ENCODE measurements around the gene GKN1. TPM values are rescaled to one million over a fixed set of nuclear protein-coding genes. Genes with fewer than 3 reads are reported as not detected.

The GKN1 gene
- polyA plus RNA-seq, 1 donor from 2014 or later, result not detected

DNA sequence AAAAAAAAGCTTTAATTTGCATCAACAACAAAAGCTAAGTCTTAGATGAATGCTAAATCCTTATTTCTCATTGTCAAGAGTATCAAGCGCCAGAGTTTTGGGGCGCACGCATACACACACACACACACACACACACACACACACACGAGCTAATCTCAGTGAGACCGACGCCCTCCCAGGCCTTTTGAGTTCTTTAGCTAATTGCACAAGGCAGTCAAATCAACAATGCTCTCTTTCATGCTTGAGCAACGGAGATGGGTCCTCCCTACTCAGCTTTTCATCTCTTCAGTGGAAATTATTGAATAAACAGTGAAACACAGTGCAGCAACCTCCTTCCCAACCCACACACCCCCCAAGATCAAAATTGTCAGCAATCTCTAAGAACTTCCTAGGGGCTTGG is 19.2 kb downstream of the GKN1 start:
- no peak overlapping the region for H3K27ac ChIP-seq (ENCODE audit: low read length)
- H3K9ac ChIP-seq (ENCODE audit: low read length), result no peak overlapping the region
- H2AFZ ChIP-seq (ENCODE audit: low read depth, low read length), result no peak overlapping the region
- no peaks in the 10 kb centered on the region for H3K79me2 ChIP-seq (replicated peaks; ENCODE audit: insufficient read depth, low read length)
- H3K27me3 ChIP-seq (ENCODE audit: insufficient read depth, low read depth, low read length), result no peaks in the 10 kb centered on the region
- no peaks in the 10 kb centered on the region for H3K9me3 ChIP-seq (ENCODE audit: low read length)
- H4K20me1 ChIP-seq (ENCODE audit: insufficient read depth), result no peaks in the 10 kb centered on the region
- TF ChIP-seq POLR2AphosphoS5 (IDR thresholded peaks at IDR 0.05) (no peak), RAD21 (conservative IDR thresholded peaks at IDR 0.05) (no peak), EP300 (conservative IDR thresholded peaks at IDR 0.05; ENCODE audit: poor library complexity, severe bottlenecking) (no peak), EZH2 (IDR thresholded peaks at IDR 0.05; ENCODE audit: borderline replicate concordance, insufficient read depth, low read length, poor library complexity, severe bottlenecking) (no peak), TAF1 (IDR thresholded peaks at IDR 0.05; ENCODE audit: low read depth) (no peak), MXI1 (conservative IDR thresholded peaks at IDR 0.05; ENCODE audit: poor library complexity, severe bottlenecking) (no peak), SMC3 (conservative IDR thresholded peaks at IDR 0.05; ENCODE audit: poor library complexity) (no peak)
- TF ChIP-seq, protein P1, sequence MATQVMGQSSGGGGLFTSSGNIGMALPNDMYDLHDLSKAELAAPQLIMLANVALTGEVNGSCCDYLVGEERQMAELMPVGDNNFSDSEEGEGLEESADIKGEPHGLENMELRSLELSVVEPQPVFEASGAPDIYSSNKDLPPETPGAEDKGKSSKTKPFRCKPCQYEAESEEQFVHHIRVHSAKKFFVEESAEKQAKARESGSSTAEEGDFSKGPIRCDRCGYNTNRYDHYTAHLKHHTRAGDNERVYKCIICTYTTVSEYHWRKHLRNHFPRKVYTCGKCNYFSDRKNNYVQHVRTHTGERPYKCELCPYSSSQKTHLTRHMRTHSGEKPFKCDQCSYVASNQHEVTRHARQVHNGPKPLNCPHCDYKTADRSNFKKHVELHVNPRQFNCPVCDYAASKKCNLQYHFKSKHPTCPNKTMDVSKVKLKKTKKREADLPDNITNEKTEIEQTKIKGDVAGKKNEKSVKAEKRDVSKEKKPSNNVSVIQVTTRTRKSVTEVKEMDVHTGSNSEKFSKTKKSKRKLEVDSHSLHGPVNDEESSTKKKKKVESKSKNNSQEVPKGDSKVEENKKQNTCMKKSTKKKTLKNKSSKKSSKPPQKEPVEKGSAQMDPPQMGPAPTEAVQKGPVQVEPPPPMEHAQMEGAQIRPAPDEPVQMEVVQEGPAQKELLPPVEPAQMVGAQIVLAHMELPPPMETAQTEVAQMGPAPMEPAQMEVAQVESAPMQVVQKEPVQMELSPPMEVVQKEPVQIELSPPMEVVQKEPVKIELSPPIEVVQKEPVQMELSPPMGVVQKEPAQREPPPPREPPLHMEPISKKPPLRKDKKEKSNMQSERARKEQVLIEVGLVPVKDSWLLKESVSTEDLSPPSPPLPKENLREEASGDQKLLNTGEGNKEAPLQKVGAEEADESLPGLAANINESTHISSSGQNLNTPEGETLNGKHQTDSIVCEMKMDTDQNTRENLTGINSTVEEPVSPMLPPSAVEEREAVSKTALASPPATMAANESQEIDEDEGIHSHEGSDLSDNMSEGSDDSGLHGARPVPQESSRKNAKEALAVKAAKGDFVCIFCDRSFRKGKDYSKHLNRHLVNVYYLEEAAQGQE (IDR thresholded peaks at IDR 0.05; ENCODE audit: borderline replicate concordance), result no peak
- TF ChIP-seq, protein P2, sequence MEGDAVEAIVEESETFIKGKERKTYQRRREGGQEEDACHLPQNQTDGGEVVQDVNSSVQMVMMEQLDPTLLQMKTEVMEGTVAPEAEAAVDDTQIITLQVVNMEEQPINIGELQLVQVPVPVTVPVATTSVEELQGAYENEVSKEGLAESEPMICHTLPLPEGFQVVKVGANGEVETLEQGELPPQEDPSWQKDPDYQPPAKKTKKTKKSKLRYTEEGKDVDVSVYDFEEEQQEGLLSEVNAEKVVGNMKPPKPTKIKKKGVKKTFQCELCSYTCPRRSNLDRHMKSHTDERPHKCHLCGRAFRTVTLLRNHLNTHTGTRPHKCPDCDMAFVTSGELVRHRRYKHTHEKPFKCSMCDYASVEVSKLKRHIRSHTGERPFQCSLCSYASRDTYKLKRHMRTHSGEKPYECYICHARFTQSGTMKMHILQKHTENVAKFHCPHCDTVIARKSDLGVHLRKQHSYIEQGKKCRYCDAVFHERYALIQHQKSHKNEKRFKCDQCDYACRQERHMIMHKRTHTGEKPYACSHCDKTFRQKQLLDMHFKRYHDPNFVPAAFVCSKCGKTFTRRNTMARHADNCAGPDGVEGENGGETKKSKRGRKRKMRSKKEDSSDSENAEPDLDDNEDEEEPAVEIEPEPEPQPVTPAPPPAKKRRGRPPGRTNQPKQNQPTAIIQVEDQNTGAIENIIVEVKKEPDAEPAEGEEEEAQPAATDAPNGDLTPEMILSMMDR (IDR thresholded peaks at IDR 0.05; ENCODE audit: poor library complexity, severe bottlenecking), result no peak
- no peaks in the 10 kb centered on the region for H3F3A ChIP-seq (ENCODE audit: insufficient read depth, low read length, poor library complexity, severe bottlenecking)
- H3K4me3 ChIP-seq (ENCODE audit: low read length), result no peak overlapping the region
- no peaks in the 10 kb centered on the region for H3K36me3 ChIP-seq (ENCODE audit: insufficient read depth, low read length)
- H3K4me2 ChIP-seq (ENCODE audit: low read length), result no peak overlapping the region
- no peaks in the 10 kb centered on the region for H3K9me2 ChIP-seq (ENCODE audit: insufficient read depth, low read length)

DNA sequence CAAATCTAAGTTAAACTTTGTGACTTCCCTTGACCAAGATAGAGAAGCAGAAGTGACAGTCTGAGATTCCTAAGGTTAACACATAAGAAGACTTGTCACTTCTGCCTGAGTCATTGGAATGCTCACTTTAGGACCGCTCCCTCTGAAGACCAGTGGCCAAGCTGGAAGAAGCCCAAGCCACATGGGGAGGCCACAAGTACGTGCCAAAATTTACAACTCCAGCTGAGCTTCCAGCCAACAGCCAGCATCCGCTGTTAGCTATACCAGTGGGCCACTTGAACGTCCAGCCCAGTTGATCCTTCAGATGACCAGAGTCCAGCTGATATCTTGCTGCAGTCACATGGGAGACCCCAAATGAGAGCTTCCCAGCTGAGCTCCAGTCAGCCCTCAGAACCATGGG is 20.4 kb downstream of the GKN1 start:
- no peaks in the 10 kb centered on the region for H3K79me2 ChIP-seq (replicated peaks; ENCODE audit: insufficient read depth, low read length)
- H3F3A ChIP-seq (ENCODE audit: insufficient read depth, low read length, poor library complexity, severe bottlenecking), result no peaks in the 10 kb centered on the region
- no peaks in the 10 kb centered on the region for H3K9me3 ChIP-seq (ENCODE audit: low read length)
- no peak overlapping the region for H3K27ac ChIP-seq (ENCODE audit: low read length)
- no peak overlapping the region for H3K4me2 ChIP-seq (ENCODE audit: low read length)
- no peak for TF ChIP-seq EP300 (conservative IDR thresholded peaks at IDR 0.05; ENCODE audit: poor library complexity, severe bottlenecking)
- TF ChIP-seq POLR2AphosphoS5 (IDR thresholded peaks at IDR 0.05), result no peak
- no peak for TF ChIP-seq RAD21 (conservative IDR thresholded peaks at IDR 0.05)
- no peak for TF ChIP-seq EZH2 (IDR thresholded peaks at IDR 0.05; ENCODE audit: borderline replicate concordance, insufficient read depth, low read length, poor library complexity, severe bottlenecking)
- TF ChIP-seq TAF1 (IDR thresholded peaks at IDR 0.05; ENCODE audit: low read depth), result no peak
- TF ChIP-seq SMC3 (conservative IDR thresholded peaks at IDR 0.05; ENCODE audit: poor library complexity), result no peak
- TF ChIP-seq, protein P1 (IDR thresholded peaks at IDR 0.05; ENCODE audit: borderline replicate concordance), result no peak
- no peak for TF ChIP-seq MXI1 (conservative IDR thresholded peaks at IDR 0.05; ENCODE audit: poor library complexity, severe bottlenecking)
- TF ChIP-seq, protein P2 (IDR thresholded peaks at IDR 0.05; ENCODE audit: poor library complexity, severe bottlenecking), result no peak
- H3K4me3 ChIP-seq (ENCODE audit: low read length), result no peak overlapping the region
- H3K9me2 ChIP-seq (ENCODE audit: insufficient read depth, low read length), result no peaks in the 10 kb centered on the region
- no peak overlapping the region for H3K9ac ChIP-seq (ENCODE audit: low read length)
- H4K20me1 ChIP-seq (ENCODE audit: insufficient read depth), result no peaks in the 10 kb centered on the region
- no peak overlapping the region for H2AFZ ChIP-seq (ENCODE audit: low read depth, low read length)
- no peaks in the 10 kb centered on the region for H3K27me3 ChIP-seq (ENCODE audit: insufficient read depth, low read depth, low read length)
- no peaks in the 10 kb centered on the region for H3K36me3 ChIP-seq (ENCODE audit: insufficient read depth, low read length)
